Measurements from ENCODE around the gene KRT75.

The KRT75 gene

GRCh38 chr12:52385226-52385702, 48.9 kb downstream of the KRT75 start, which contains the start of gene KRT84:
Gene KRT84 (minus strand): TSS chr12:52385652. CDS start chr12:52385585, 67 bp downstream.
- H3K4me1 ChIP-seq (ENCODE audit: control insufficient read depth in 1 of 2, insufficient read depth in 2 of 2, low read length in 2 of 2) = no peaks in the 10 kb centered on the region
- no peak within 1 kb of the TSS for H3K27ac ChIP-seq (ENCODE audit: low read depth, low read length)
- no peak within 1 kb of the TSS for H3K4me3 ChIP-seq (ENCODE audit: low read depth in 1 of 2, low read length in 2 of 2)
- no peaks in the 10 kb centered on the region for H3K36me3 ChIP-seq (ENCODE audit: control insufficient read depth in 1 of 2, insufficient read depth in 2 of 2, low read length in 2 of 2)
- peaks cover 0 to 14% of the 10 kb centered on the region in 2 donors for H3K27me3 ChIP-seq (ENCODE audit: control insufficient read depth in 1 of 2, insufficient read depth in 2 of 2, low read length in 2 of 2)
- H3K9ac ChIP-seq (ENCODE audit: low read depth in 1 of 2, low read length in 2 of 2) = no peak within 1 kb of the TSS
- no peaks in the 10 kb centered on the region for H3K9me3 ChIP-seq (ENCODE audit: control insufficient read depth in 1 of 2, low read length in 2 of 2)

- Histone ChIP-seq H3K4me3 (ENCODE audit: low read depth in 1 of 2, low read length in 2 of 2) (no peak overlapping the region), H3K4me1 (ENCODE audit: control insufficient read depth in 1 of 2, insufficient read depth in 2 of 2, low read length in 2 of 2) (no peaks in the 10 kb centered on the region), H3K36me3 (ENCODE audit: control insufficient read depth in 1 of 2, insufficient read depth in 2 of 2, low read length in 2 of 2) (no peaks in the 10 kb centered on the region), H3K27ac (ENCODE audit: low read depth, low read length) (no peak overlapping the region), H3K27me3 (ENCODE audit: control insufficient read depth in 1 of 2, insufficient read depth in 2 of 2, low read length in 2 of 2) (peaks cover 0 to 10% of the 10 kb centered on the region in 2 donors), H3K9ac (ENCODE audit: low read depth in 1 of 2, low read length in 2 of 2) (no peak overlapping the region), H3K9me3 (ENCODE audit: control insufficient read depth in 1 of 2, low read length in 2 of 2) (no peaks in the 10 kb centered on the region)
Measured at GRCh38 chr12:52383331-52383730, 50.8 kb downstream of the KRT75 start.

GRCh38 chr12:52382854-52383253, 51.3 kb downstream of the KRT75 start:
- H3K36me3 ChIP-seq (ENCODE audit: control insufficient read depth in 1 of 2, insufficient read depth in 2 of 2, low read length in 2 of 2) = no peaks in the 10 kb centered on the region
- no peak overlapping the region for H3K4me3 ChIP-seq (ENCODE audit: low read depth in 1 of 2, low read length in 2 of 2)
- H3K9me3 ChIP-seq (ENCODE audit: control insufficient read depth in 1 of 2, low read length in 2 of 2) = no peaks in the 10 kb centered on the region
- H3K27me3 ChIP-seq (ENCODE audit: control insufficient read depth in 1 of 2, insufficient read depth in 2 of 2, low read length in 2 of 2) = peaks cover 0 to 6% of the 10 kb centered on the region in 2 donors
- no peaks in the 10 kb centered on the region for H3K4me1 ChIP-seq (ENCODE audit: control insufficient read depth in 1 of 2, insufficient read depth in 2 of 2, low read length in 2 of 2)
- no peak overlapping the region for H3K9ac ChIP-seq (ENCODE audit: low read depth in 1 of 2, low read length in 2 of 2)
- no peak overlapping the region for H3K27ac ChIP-seq (ENCODE audit: low read depth, low read length)

- Histone ChIP-seq H3K27me3 (ENCODE audit: control insufficient read depth in 1 of 2, insufficient read depth in 2 of 2, low read length in 2 of 2) (peaks cover 0 to 6% of the 10 kb centered on the region in 2 donors), H3K4me1 (ENCODE audit: control insufficient read depth in 1 of 2, insufficient read depth in 2 of 2, low read length in 2 of 2) (no peaks in the 10 kb centered on the region), H3K9ac (ENCODE audit: low read depth in 1 of 2, low read length in 2 of 2) (no peak overlapping the region), H3K27ac (ENCODE audit: low read depth, low read length) (no peak overlapping the region), H3K4me3 (ENCODE audit: low read depth in 1 of 2, low read length in 2 of 2) (no peak overlapping the region), H3K36me3 (ENCODE audit: control insufficient read depth in 1 of 2, insufficient read depth in 2 of 2, low read length in 2 of 2) (no peaks in the 10 kb centered on the region), H3K9me3 (ENCODE audit: control insufficient read depth in 1 of 2, low read length in 2 of 2) (no peaks in the 10 kb centered on the region)
Measured at GRCh38 chr12:52381206-52381605, 53.0 kb downstream of the KRT75 start.

- H3K36me3 ChIP-seq (ENCODE audit: control insufficient read depth in 1 of 2, insufficient read depth in 2 of 2, low read length in 2 of 2) = no peaks in the 10 kb centered on the region
- no peaks in the 10 kb centered on the region for H3K9me3 ChIP-seq (ENCODE audit: control insufficient read depth in 1 of 2, low read length in 2 of 2)
- H3K9ac ChIP-seq (ENCODE audit: low read depth in 1 of 2, low read length in 2 of 2) = no peak overlapping the region
- peaks cover 0 to 6% of the 10 kb centered on the region in 2 donors for H3K27me3 ChIP-seq (ENCODE audit: control insufficient read depth in 1 of 2, insufficient read depth in 2 of 2, low read length in 2 of 2)
- H3K4me3 ChIP-seq (ENCODE audit: low read depth in 1 of 2, low read length in 2 of 2) = no peak overlapping the region
- H3K4me1 ChIP-seq (ENCODE audit: control insufficient read depth in 1 of 2, insufficient read depth in 2 of 2, low read length in 2 of 2) = no peaks in the 10 kb centered on the region
- no peak overlapping the region for H3K27ac ChIP-seq (ENCODE audit: low read depth, low read length)
Measured at GRCh38 chr12:52380271-52380694, 53.9 kb downstream of the KRT75 start.

- Histone ChIP-seq H3K9ac (ENCODE audit: low read depth in 1 of 2, low read length in 2 of 2) (no peak overlapping the region), H3K36me3 (ENCODE audit: control insufficient read depth in 1 of 2, insufficient read depth in 2 of 2, low read length in 2 of 2) (no peaks in the 10 kb centered on the region), H3K4me3 (ENCODE audit: low read depth in 1 of 2, low read length in 2 of 2) (no peak overlapping the region), H3K27ac (ENCODE audit: low read depth, low read length) (no peak overlapping the region), H3K27me3 (ENCODE audit: control insufficient read depth in 1 of 2, insufficient read depth in 2 of 2, low read length in 2 of 2) (peaks cover 0 to 6% of the 10 kb centered on the region in 2 donors), H3K4me1 (ENCODE audit: control insufficient read depth in 1 of 2, insufficient read depth in 2 of 2, low read length in 2 of 2) (no peaks in the 10 kb centered on the region), H3K9me3 (ENCODE audit: control insufficient read depth in 1 of 2, low read length in 2 of 2) (no peaks in the 10 kb centered on the region)
Measured at GRCh38 chr12:52379536-52379935, 54.6 kb downstream of the KRT75 start.

- H3K36me3 ChIP-seq (ENCODE audit: control insufficient read depth in 1 of 2, insufficient read depth in 2 of 2, low read length in 2 of 2) = no peaks in the 10 kb centered on the region
- peaks cover 0 to 6% of the 10 kb centered on the region in 2 donors for H3K27me3 ChIP-seq (ENCODE audit: control insufficient read depth in 1 of 2, insufficient read depth in 2 of 2, low read length in 2 of 2)
- H3K4me3 ChIP-seq (ENCODE audit: low read depth in 1 of 2, low read length in 2 of 2) = no peak overlapping the region
- H3K9me3 ChIP-seq (ENCODE audit: control insufficient read depth in 1 of 2, low read length in 2 of 2) = no peaks in the 10 kb centered on the region
- no peak overlapping the region for H3K9ac ChIP-seq (ENCODE audit: low read depth in 1 of 2, low read length in 2 of 2)
- H3K27ac ChIP-seq (ENCODE audit: low read depth, low read length) = no peak overlapping the region
- no peaks in the 10 kb centered on the region for H3K4me1 ChIP-seq (ENCODE audit: control insufficient read depth in 1 of 2, insufficient read depth in 2 of 2, low read length in 2 of 2)
Measured at GRCh38 chr12:52378091-52378490, 56.1 kb downstream of the KRT75 start.

GRCh38 chr12:52377266-52377665, 56.9 kb downstream of the KRT75 start:
- no peak overlapping the region for H3K27ac ChIP-seq (ENCODE audit: low read depth, low read length)
- H3K36me3 ChIP-seq (ENCODE audit: control insufficient read depth in 1 of 2, insufficient read depth in 2 of 2, low read length in 2 of 2) = no peaks in the 10 kb centered on the region
- H3K4me3 ChIP-seq (ENCODE audit: low read depth in 1 of 2, low read length in 2 of 2) = no peak overlapping the region
- H3K4me1 ChIP-seq (ENCODE audit: control insufficient read depth in 1 of 2, insufficient read depth in 2 of 2, low read length in 2 of 2) = no peaks in the 10 kb centered on the region
- H3K27me3 ChIP-seq (ENCODE audit: control insufficient read depth in 1 of 2, insufficient read depth in 2 of 2, low read length in 2 of 2) = peaks cover 0 to 6% of the 10 kb centered on the region in 2 donors
- H3K9me3 ChIP-seq (ENCODE audit: control insufficient read depth in 1 of 2, low read length in 2 of 2) = no peaks in the 10 kb centered on the region
- no peak overlapping the region for H3K9ac ChIP-seq (ENCODE audit: low read depth in 1 of 2, low read length in 2 of 2)
